Measurements from ENCODE around the gene TMEM184B. TPM values are rescaled to one million over a fixed set of nuclear protein-coding genes. Genes with fewer than 3 reads are reported as not detected.
A peak's percentile ranks its signal among the peaks of the same experiment; 100 is the strongest.

TMEM184B gene
- polyA plus RNA-seq, 1 experiment: 36.8 TPM

GRCh38 chr22:38282397-38282796 is 9.6 kb upstream of the TMEM184B start:
- Histone ChIP-seq H3K27ac (ENCODE audit: low read depth, low read length) (no peak overlapping the region), H3K27me3 (ENCODE audit: control insufficient read depth, insufficient read depth, low read length) (no peaks in the 10 kb centered on the region), H3K9me3 (ENCODE audit: control insufficient read depth, insufficient read depth, low read length) (no peaks in the 10 kb centered on the region), H3K4me3 (ENCODE audit: low read depth, low read length) (no peak overlapping the region)
- ChIA-PET CTCF (no interaction called here), POLR2A (interaction anchor here (0.6 kb wide), 1 partner anchor 29 kb away, joined by 6 read pairs; no protein-coding TSS in a partner anchor)
- DNase-seq (ENCODE audit: low read depth, low spot score): no peak
- no peak for TF ChIP-seq CTCF (IDR thresholded peaks at IDR 0.05; ENCODE audit: low read depth, low read length)

GRCh38 chr22:38276166-38276565 is 3.4 kb upstream of the TMEM184B start:
- no peak for TF ChIP-seq CTCF (IDR thresholded peaks at IDR 0.05; ENCODE audit: low read depth, low read length)
- ChIA-PET CTCF (no interaction called here), POLR2A (interaction anchor here (0.6 kb wide), 1 partner anchor 131 kb away, joined by 3 read pairs; no protein-coding TSS in a partner anchor)
- DNase-seq (ENCODE audit: low read depth, low spot score): no peak
- Histone ChIP-seq H3K27ac (ENCODE audit: low read depth, low read length) (no peak overlapping the region), H3K4me3 (ENCODE audit: low read depth, low read length) (no peak overlapping the region), H3K9me3 (ENCODE audit: control insufficient read depth, insufficient read depth, low read length) (no peaks in the 10 kb centered on the region; the same call in 1 of the 2 replicates), H3K27me3 (ENCODE audit: control insufficient read depth, insufficient read depth, low read length) (no peaks in the 10 kb centered on the region)

GRCh38 chr22:38273135-38273826 is 471 bp upstream of the TMEM184B start:
- no peak for TF ChIP-seq CTCF (IDR thresholded peaks at IDR 0.05; ENCODE audit: low read depth, low read length)
- POLR2A ChIA-PET: interaction anchor here (0.6 kb wide), 1 partner anchor 31 kb away, joined by 3 read pairs; no protein-coding TSS in a partner anchor
- CTCF ChIA-PET: no interaction called here
- Histone ChIP-seq H3K9me3 (ENCODE audit: control insufficient read depth, insufficient read depth, low read length) (no peaks in the 10 kb centered on the region; the same call in 1 of the 2 replicates), H3K4me3 (ENCODE audit: low read depth, low read length) (peak overlapping the region; percentile 61), H3K27ac (ENCODE audit: low read depth, low read length) (peak overlapping the region; percentile 21), H3K27me3 (ENCODE audit: control insufficient read depth, insufficient read depth, low read length) (no peaks in the 10 kb centered on the region)
- no peak for DNase-seq (ENCODE audit: low read depth, low spot score)

- POLR2A ChIA-PET: interaction anchor here (1.4 kb wide), 1 partner anchor 70 kb away, joined by 3 read pairs; the partner anchor contains the start of gene MAFF
- peak overlapping the region; percentile 91 for H3K4me3 ChIP-seq (ENCODE audit: low read depth, low read length)
- CTCF ChIA-PET: interaction anchor here (1.2 kb wide), 1 partner anchor 158 kb away, joined by 3 read pairs; no protein-coding TSS in a partner anchor
- H3K9me3 ChIP-seq (ENCODE audit: control insufficient read depth, insufficient read depth, low read length): no peaks in the 10 kb centered on the region; the same call in 1 of the 2 replicates
- no peaks in the 10 kb centered on the region for H3K27me3 ChIP-seq (ENCODE audit: control insufficient read depth, insufficient read depth, low read length)
- no peak for DNase-seq (ENCODE audit: low read depth, low spot score)
- no peak for TF ChIP-seq CTCF (IDR thresholded peaks at IDR 0.05; ENCODE audit: low read depth, low read length)
- peak overlapping the region; percentile 21 for H3K27ac ChIP-seq (ENCODE audit: low read depth, low read length)
These were observed 860 bp downstream of the TMEM184B start for GRCh38 chr22:38271927-38272372.

GRCh38 chr22:38271101-38271500 is 1.7 kb downstream of the TMEM184B start:
- H3K4me3 ChIP-seq (ENCODE audit: low read depth, low read length): peak overlapping the region; percentile 91
- CTCF ChIA-PET: no interaction called here
- no peaks in the 10 kb centered on the region for H3K27me3 ChIP-seq (ENCODE audit: control insufficient read depth, insufficient read depth, low read length)
- POLR2A ChIA-PET: interaction anchor here (0.6 to 1.4 kb wide), 2 partner anchors 20 to 69 kb away, joined by 3 read pairs; partner anchors contain the start of gene MAFF
- TF ChIP-seq CTCF (IDR thresholded peaks at IDR 0.05; ENCODE audit: low read depth, low read length): no peak
- no peak overlapping the region for H3K27ac ChIP-seq (ENCODE audit: low read depth, low read length)
- DNase-seq (ENCODE audit: low read depth, low spot score): no peak
- no peaks in the 10 kb centered on the region; the same call in 1 of the 2 replicates for H3K9me3 ChIP-seq (ENCODE audit: control insufficient read depth, insufficient read depth, low read length)
